ENCODE data around the gene DAB1. TPM values are rescaled to one million over a fixed set of nuclear protein-coding genes. Genes with fewer than 3 reads are reported as not detected.

The DAB1 gene
- total RNA-seq, 4 donors from 2014 or later: 0.48 to 1.2 TPM; not detected in 2

- Histone ChIP-seq H3K9me3 (no peaks in the 10 kb centered on the region), H3K27ac (no peak overlapping the region), H3K4me1 (no peaks in the 10 kb centered on the region), H3K36me3 (no peaks in the 10 kb centered on the region), H3K4me3 (no peak overlapping the region), H3K27me3 (no peaks in the 10 kb centered on the region)
- TF ChIP-seq CTCF (IDR thresholded peaks at IDR 0.05) (no peak), POLR2A (IDR thresholded peaks at IDR 0.05) (no peak), POLR2AphosphoS5 (IDR thresholded peaks at IDR 0.05) (no peak), EP300 (IDR thresholded peaks at IDR 0.05; ENCODE audit: low read depth) (no peak)
- no peak for DNase-seq
- intact Hi-C loops (cut with DNase I; ENCODE audit: low total_unique reads): no loop called here
- 65 to 72% methylated on average over 2 of the region's 2 CpGs for WGBS, 2 donors (ENCODE audit: low coverage in 1 of 2)
- in situ Hi-C loops (cut with MboI; ENCODE audit: low pct_ligation_motif_present in 1 of 4, low pct_unique_long_range_greater_than_20kb in 1 of 4, low sequenced_read_pairs in 3 of 4): no loop called here
Measured at GRCh38 chr1:57167997-57168396, 255.9 kb downstream of the DAB1 start.

GRCh38 chr1:57165546-57165945, 258.3 kb downstream of the DAB1 start:
- Histone ChIP-seq H3K4me3 (no peak overlapping the region), H3K4me1 (no peaks in the 10 kb centered on the region), H3K27ac (no peak overlapping the region), H3K9me3 (no peaks in the 10 kb centered on the region), H3K27me3 (no peaks in the 10 kb centered on the region), H3K36me3 (no peaks in the 10 kb centered on the region)
- 0 to 31% methylated on average over 1 of the region's 1 CpG for WGBS, 2 donors (ENCODE audit: low coverage in 1 of 2)
- intact Hi-C loops (cut with DNase I; ENCODE audit: low total_unique reads): no loop called here
- in situ Hi-C loops (cut with MboI; ENCODE audit: low pct_ligation_motif_present in 1 of 4, low pct_unique_long_range_greater_than_20kb in 1 of 4, low sequenced_read_pairs in 3 of 4): no loop called here
- no peak for TF ChIP-seq POLR2AphosphoS5 (IDR thresholded peaks at IDR 0.05)
- no peak for TF ChIP-seq CTCF (IDR thresholded peaks at IDR 0.05)
- TF ChIP-seq POLR2A (IDR thresholded peaks at IDR 0.05): no peak
- no peak for TF ChIP-seq EP300 (IDR thresholded peaks at IDR 0.05; ENCODE audit: low read depth)
- DNase-seq: no peak

- Histone ChIP-seq H3K27ac (no peak overlapping the region), H3K9me3 (no peaks in the 10 kb centered on the region), H3K36me3 (no peaks in the 10 kb centered on the region), H3K27me3 (no peaks in the 10 kb centered on the region), H3K4me1 (no peaks in the 10 kb centered on the region), H3K4me3 (no peak overlapping the region)
- intact Hi-C loops (cut with DNase I; ENCODE audit: low total_unique reads) (no loop called here), in situ Hi-C loops (cut with MboI; ENCODE audit: low pct_ligation_motif_present in 1 of 4, low pct_unique_long_range_greater_than_20kb in 1 of 4, low sequenced_read_pairs in 3 of 4) (no loop called here)
- WGBS, 2 donors (ENCODE audit: low coverage in 1 of 2): 80 to 90% methylated on average over 1 of the region's 1 CpG
- DNase-seq: no peak
- TF ChIP-seq EP300 (IDR thresholded peaks at IDR 0.05; ENCODE audit: low read depth) (no peak), CTCF (IDR thresholded peaks at IDR 0.05) (no peak), POLR2AphosphoS5 (IDR thresholded peaks at IDR 0.05) (no peak), POLR2A (IDR thresholded peaks at IDR 0.05) (no peak)
Measured at GRCh38 chr1:57164584-57164983, 259.3 kb downstream of the DAB1 start.

- Histone ChIP-seq H3K36me3 (no peaks in the 10 kb centered on the region), H3K27ac (no peak overlapping the region), H3K4me1 (no peaks in the 10 kb centered on the region), H3K9me3 (no peaks in the 10 kb centered on the region), H3K4me3 (no peak overlapping the region), H3K27me3 (no peaks in the 10 kb centered on the region)
- intact Hi-C loops (cut with DNase I; ENCODE audit: low total_unique reads): no loop called here
- 60 to 81% methylated on average over 1 of the region's 1 CpG for WGBS, 2 donors (ENCODE audit: low coverage in 1 of 2)
- in situ Hi-C loops (cut with MboI; ENCODE audit: low pct_ligation_motif_present in 1 of 4, low pct_unique_long_range_greater_than_20kb in 1 of 4, low sequenced_read_pairs in 3 of 4): no loop called here
- TF ChIP-seq POLR2A (IDR thresholded peaks at IDR 0.05) (no peak), EP300 (IDR thresholded peaks at IDR 0.05; ENCODE audit: low read depth) (no peak), CTCF (IDR thresholded peaks at IDR 0.05) (no peak), POLR2AphosphoS5 (IDR thresholded peaks at IDR 0.05) (no peak)
- no peak for DNase-seq
Measured at GRCh38 chr1:57163789-57164188, 260.1 kb downstream of the DAB1 start.

Measured in transverse colon (tissue), 4 donors.